H9 (cell line): ENCODE data around the gene PCOLCE2. TPM values are rescaled to one million over a fixed set of nuclear protein-coding genes. Genes with fewer than 3 reads are reported as not detected.

Experiments used
- DNase-seq: peaks from one replicate; pipeline ENCODE4 v3.0.0-alpha.2; 2017
- H2AFZ ChIP-seq: one replicate; pipeline ENCODE4 v1.6.1; 2013; ENCODE audit warnings: mild to moderate bottlenecking, low read length, control low read depth, moderate library complexity
- H2AK5ac ChIP-seq: 2 replicates; pipeline ENCODE4 v1.6.1; 2013; ENCODE audit warnings: low read length, control low read depth, mixed read lengths; ENCODE audit not compliant: insufficient read length
- H2BK120ac ChIP-seq: one replicate; pipeline ENCODE4 v1.6.1; 2013; ENCODE audit warnings: low read depth, mild to moderate bottlenecking, low read length, control low read depth, inconsistent platforms; ENCODE audit not compliant: poor library complexity, severe bottlenecking
- H2BK12ac ChIP-seq: 2 replicates; pipeline ENCODE4 v1.6.1; 2013; ENCODE audit warnings: low read length, control low read depth, mixed read lengths, low read depth; ENCODE audit not compliant: insufficient read length
- H2BK15ac ChIP-seq: 2 replicates; pipeline ENCODE4 v1.6.1; 2013; ENCODE audit warnings: low read depth, low read length, control low read depth
- H2BK20ac ChIP-seq: one replicate; pipeline ENCODE4 v1.6.1; 2013; ENCODE audit warnings: low read depth, mild to moderate bottlenecking, low read length, control low read depth, inconsistent platforms; ENCODE audit not compliant: poor library complexity, severe bottlenecking
- H2BK5ac ChIP-seq: 2 replicates; pipeline ENCODE4 v1.6.1; 2013; ENCODE audit warnings: low read length, control low read depth, mixed read lengths; ENCODE audit not compliant: insufficient read length
- H3K14ac ChIP-seq: 2 replicates; pipeline ENCODE4 v1.6.1; 2013; ENCODE audit warnings: low read length, control low read depth; ENCODE audit not compliant: insufficient read depth
- H3K18ac ChIP-seq: 2 replicates; pipeline ENCODE4 v1.6.1; 2013; ENCODE audit warnings: low read depth, mild to moderate bottlenecking, mixed read lengths, low read length, control low read depth; ENCODE audit not compliant: insufficient read length
- H3K23ac ChIP-seq: 2 replicates; pipeline ENCODE4 v1.6.1; 2013; ENCODE audit warnings: low read length, control low read depth, mixed read lengths, low read depth; ENCODE audit not compliant: insufficient read length
- H3K23me2 ChIP-seq: 2 replicates; pipeline ENCODE4 v1.6.1; 2013; ENCODE audit warnings: low read depth, mild to moderate bottlenecking, mixed read lengths, low read length, control low read depth; ENCODE audit not compliant: insufficient read length, poor library complexity, severe bottlenecking
- H3K27ac ChIP-seq: 2 replicates; pipeline ENCODE4 v1.5.1; 2013; ENCODE audit warnings: low read length, control low read depth, mixed read lengths, low read depth; ENCODE audit not compliant: insufficient read length
- H3K27me3 ChIP-seq: 2 replicates; pipeline ENCODE4 v1.6.1; 2013; ENCODE audit warnings: low read length, control low read depth, inconsistent platforms; ENCODE audit not compliant: insufficient read depth
- H3K4ac ChIP-seq: 2 replicates; pipeline ENCODE4 v1.6.1; 2013; ENCODE audit warnings: low read depth, mild to moderate bottlenecking, control low read depth, inconsistent platforms, low read length, moderate library complexity
- H3K4me1 ChIP-seq: 2 replicates; pipeline ENCODE4 v1.6.1; 2013; ENCODE audit warnings: low read length, control low read depth, inconsistent platforms; ENCODE audit not compliant: insufficient read depth
- H3K4me2 ChIP-seq: 2 replicates; pipeline ENCODE4 v1.6.1; 2013; ENCODE audit warnings: low read length, control low read depth, mixed read lengths; ENCODE audit not compliant: insufficient read length, insufficient read depth
- H3K56ac ChIP-seq: 2 replicates; pipeline ENCODE4 v1.6.1; 2013; ENCODE audit warnings: low read depth, mild to moderate bottlenecking, mixed read lengths, low read length, control low read depth; ENCODE audit not compliant: insufficient read length
- H3K79me1 ChIP-seq: 2 replicates; pipeline ENCODE4 v1.6.1; 2013; ENCODE audit warnings: low read depth, mild to moderate bottlenecking, moderate library complexity, low read length, control low read depth, inconsistent platforms; ENCODE audit not compliant: insufficient read depth, poor library complexity, severe bottlenecking
- H3K79me2 ChIP-seq: 2 replicates; pipeline ENCODE4 v1.6.1; 2013; ENCODE audit warnings: low read length, control low read depth, inconsistent platforms; ENCODE audit not compliant: insufficient read depth
- H3K9ac ChIP-seq: 2 replicates; pipeline ENCODE4 v1.6.1; 2013; ENCODE audit warnings: low read length, control low read depth, mixed read lengths; ENCODE audit not compliant: insufficient read length; ENCODE audit errors: extremely low read depth
- H3K9me3 ChIP-seq: one replicate; pipeline ENCODE4 v1.6.1; 2013; ENCODE audit warnings: low read depth, low read length, inconsistent platforms; ENCODE audit not compliant: control insufficient read depth
- H3T11ph ChIP-seq: one replicate; pipeline ENCODE4 v1.6.1; 2013; ENCODE audit warnings: mild to moderate bottlenecking, low read length, control low read depth, inconsistent platforms
- H4K20me1 ChIP-seq: one replicate; pipeline ENCODE4 v1.6.1; 2013; ENCODE audit not compliant: control insufficient read depth, insufficient read length, insufficient read depth
- H4K5ac ChIP-seq: 2 replicates; pipeline ENCODE4 v1.6.1; 2013; ENCODE audit warnings: low read depth, mild to moderate bottlenecking, mixed read lengths, low read length, control low read depth; ENCODE audit not compliant: insufficient read length
- H4K8ac ChIP-seq: replicated peaks from 2 replicates; pipeline ENCODE4 v1.6.1; 2013; ENCODE audit warnings: low read length, control low read depth, mixed read lengths, low read depth; ENCODE audit not compliant: insufficient read length
- H4K91ac ChIP-seq: 2 replicates; pipeline ENCODE4 v1.6.1; 2013; ENCODE audit warnings: low read depth, mild to moderate bottlenecking, moderate library complexity, mixed read lengths, low read length, control low read depth; ENCODE audit not compliant: insufficient read length
- H3K27ac Mint-ChIP-seq, 3 experiments: 2 replicates in 2 of 3; 3 replicates in 1 of 3; pipeline ENCODE4 v1.8.0; 2020 to 2021; ENCODE audit warnings: mixed read lengths in 3 of 3, mild to moderate bottlenecking in 1 of 3, moderate library complexity in 1 of 3
- H3K27me3 Mint-ChIP-seq: 2 replicates; pipeline ENCODE4 v1.8.0; 2021; ENCODE audit warnings: low read depth, mild to moderate bottlenecking, moderate library complexity, mixed read lengths
- H3K36me3 Mint-ChIP-seq, 3 experiments: 2 replicates in 2 of 3; 3 replicates in 1 of 3; pipeline ENCODE4 v1.8.0; 2020 to 2021; ENCODE audit warnings: low read depth in 3 of 3, mixed read lengths in 3 of 3; ENCODE audit not compliant: insufficient read depth in 1 of 3
- H3K4me1 Mint-ChIP-seq, 2 experiments: 2 replicates each; pipeline ENCODE4 v1.8.0; 2020; ENCODE audit warnings: mixed read lengths in 2 of 2
- H3K4me3 Mint-ChIP-seq, 2 experiments: 2 replicates in 1 of 2; 3 replicates in 1 of 2; pipeline ENCODE4 v1.8.0; 2020 to 2021; ENCODE audit warnings: mild to moderate bottlenecking in 2 of 2, mixed read lengths in 2 of 2, moderate library complexity in 1 of 2
- H3K9me3 Mint-ChIP-seq, 2 experiments: 2 replicates in 1 of 2; 3 replicates in 1 of 2; pipeline ENCODE4 v1.8.0; 2020; ENCODE audit warnings: mild to moderate bottlenecking in 2 of 2, mixed read lengths in 2 of 2, moderate library complexity in 1 of 2
- CTCF ChIP-seq: fragments of 200-600 bp; sonication (generic); conservative IDR thresholded peaks from 3 replicates; pipeline ENCODE4 v1.8.0; 2021; ENCODE audit warnings: antibody characterized with exemption, mild to moderate bottlenecking
- WGBS: extraction: QIAGEN DNeasy Blood & Tissue Kit; methylation state at CpG from one replicate; pipeline ENCODE4 v1.1.7; 2013; ENCODE audit warnings: missing lambda C conversion rate, low lambda C conversion rate, mixed read lengths; ENCODE audit not compliant: insufficient read length; ENCODE audit errors: extremely low coverage; 5-methylcytosine and 5-hydroxymethylcytosine counted together
- total RNA-seq: library from RNA; stranded (reverse); gene quantifications from 2 replicates; pipeline ENCODE4 v1.2.1, GENCODE V29; 2021

Gene PCOLCE2
- total RNA-seq, 1 experiment from 2014 or later: 9.2 TPM

DNA sequence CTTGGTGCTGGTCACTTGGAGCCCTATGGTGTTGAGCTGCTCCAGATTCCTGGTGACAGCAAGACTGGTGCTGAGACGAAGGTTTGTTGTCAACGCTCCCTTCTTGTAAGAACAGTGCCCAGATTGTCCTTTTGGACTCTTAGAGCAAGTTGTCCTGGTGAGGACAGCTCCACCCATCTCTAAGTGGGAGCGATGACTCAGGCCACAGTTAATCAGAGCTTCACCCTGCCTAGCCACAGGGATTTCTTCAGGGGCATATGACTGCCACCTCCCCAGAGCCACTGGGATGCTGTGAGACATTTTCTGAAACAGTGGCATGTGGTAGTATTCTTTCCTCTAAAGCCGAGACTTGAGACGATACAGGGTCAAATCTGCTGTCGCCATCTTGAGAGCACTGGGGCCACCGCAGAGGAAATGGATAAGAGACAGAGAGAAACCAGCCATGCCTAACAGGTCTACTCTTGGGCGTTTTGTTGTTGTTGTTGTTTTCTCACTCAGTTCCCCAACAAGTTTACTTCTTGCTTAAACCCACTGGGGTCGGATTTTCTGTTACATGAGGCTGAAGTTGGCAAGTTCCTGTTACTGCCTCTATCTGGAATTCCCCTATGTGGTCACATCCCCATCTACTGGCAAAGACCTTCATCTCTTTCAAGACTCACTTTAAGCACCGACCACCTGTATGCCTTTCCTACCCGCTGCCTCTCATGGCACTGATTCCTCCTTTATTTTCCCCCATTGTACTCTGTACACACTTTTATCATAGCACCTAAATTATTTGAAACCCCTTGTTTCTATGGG lies 16.0 kb upstream of the PCOLCE2 start:
- no peak overlapping the region for H3K4ac ChIP-seq
- no peak overlapping the region for H2BK5ac ChIP-seq
- H3K27ac Mint-ChIP-seq: peak overlapping the region in 1 of 3 experiments; percentile 74; a peak in 2 of 7 replicates
- peak overlapping the region; percentile 96 for H2AFZ ChIP-seq
- H4K5ac ChIP-seq: no peak overlapping the region
- H3K36me3 Mint-ChIP-seq: no peaks in the 10 kb centered on the region; a peak in 1 of 7 replicates
- no peak overlapping the region for H2BK15ac ChIP-seq
- H3K18ac ChIP-seq: no peak overlapping the region
- no peak overlapping the region for H3K14ac ChIP-seq
- H3K4me3 Mint-ChIP-seq: no peak overlapping the region
- H3K27ac ChIP-seq: no peak overlapping the region
- H2BK120ac ChIP-seq: no peak overlapping the region
- no peak overlapping the region for H3K56ac ChIP-seq
- H3K9ac ChIP-seq: no peak overlapping the region
- H3K23ac ChIP-seq: no peak overlapping the region
- peak; percentile 71 for TF ChIP-seq CTCF
- no peak overlapping the region for H4K91ac ChIP-seq
- DNase-seq: peak; percentile 43
- H4K8ac ChIP-seq: no peak overlapping the region
- no peaks in the 10 kb centered on the region for H3K9me3 ChIP-seq
- no peaks in the 10 kb centered on the region for H3K4me1 ChIP-seq
- H3K9me3 Mint-ChIP-seq: no peaks in the 10 kb centered on the region
- no peak overlapping the region for H2BK12ac ChIP-seq
- no peaks in the 10 kb centered on the region for H3K27me3 ChIP-seq
- H3K79me2 ChIP-seq: no peaks in the 10 kb centered on the region
- no peak overlapping the region for H3K4me2 ChIP-seq
- WGBS: no CpG with 5 or more reads among the region's 11 CpGs
- H2AK5ac ChIP-seq: no peak overlapping the region
- peak overlapping the region; percentile 60 for H2BK20ac ChIP-seq
- H3K27me3 Mint-ChIP-seq: no peaks in the 10 kb centered on the region; the same call in 1 of the 2 replicates
- no peaks in the 10 kb centered on the region for H3K23me2 ChIP-seq
- H3K4me1 Mint-ChIP-seq: peaks cover 3 to 12% of the 10 kb centered on the region in 2 experiments; a peak in 3 of 4 replicates
- H4K20me1 ChIP-seq: no peaks in the 10 kb centered on the region
- no peak overlapping the region for H3T11ph ChIP-seq
- H3K79me1 ChIP-seq: no peaks in the 10 kb centered on the region
